ENCODE results near the gene ARSD.
"Not testable (repeated sequence)": the region's sequence is repeated elsewhere in the genome, so short reads cannot be mapped to it uniquely, and the experiment has no call there.

GRCh38 chrX:2937942-2938341 lies 8.8 kb upstream of the ARSD start:
- TF ChIP-seq ATF2 (CRISPR knock-in tag; IDR thresholded peaks at IDR 0.05; ENCODE audit: borderline replicate concordance, low read depth); ZBTB43 (CRISPR knock-in tag; IDR thresholded peaks at IDR 0.05); CREB1 (CRISPR knock-in tag; IDR thresholded peaks at IDR 0.05); MAX (CRISPR knock-in tag; IDR thresholded peaks at IDR 0.05); AFF4 (CRISPR knock-in tag; IDR thresholded peaks at IDR 0.05; ENCODE audit: borderline replicate concordance); ESRRA (CRISPR knock-in tag; IDR thresholded peaks at IDR 0.05; ENCODE audit: borderline replicate concordance); ATF1 (CRISPR knock-in tag; IDR thresholded peaks at IDR 0.05); ETV6 (CRISPR knock-in tag; IDR thresholded peaks at IDR 0.05); NR1H2 (CRISPR knock-in tag; IDR thresholded peaks at IDR 0.05); ZNF232 (CRISPR knock-in tag; IDR thresholded peaks at IDR 0.05): not testable (repeated sequence)
- TF ChIP-seq, protein P1, sequence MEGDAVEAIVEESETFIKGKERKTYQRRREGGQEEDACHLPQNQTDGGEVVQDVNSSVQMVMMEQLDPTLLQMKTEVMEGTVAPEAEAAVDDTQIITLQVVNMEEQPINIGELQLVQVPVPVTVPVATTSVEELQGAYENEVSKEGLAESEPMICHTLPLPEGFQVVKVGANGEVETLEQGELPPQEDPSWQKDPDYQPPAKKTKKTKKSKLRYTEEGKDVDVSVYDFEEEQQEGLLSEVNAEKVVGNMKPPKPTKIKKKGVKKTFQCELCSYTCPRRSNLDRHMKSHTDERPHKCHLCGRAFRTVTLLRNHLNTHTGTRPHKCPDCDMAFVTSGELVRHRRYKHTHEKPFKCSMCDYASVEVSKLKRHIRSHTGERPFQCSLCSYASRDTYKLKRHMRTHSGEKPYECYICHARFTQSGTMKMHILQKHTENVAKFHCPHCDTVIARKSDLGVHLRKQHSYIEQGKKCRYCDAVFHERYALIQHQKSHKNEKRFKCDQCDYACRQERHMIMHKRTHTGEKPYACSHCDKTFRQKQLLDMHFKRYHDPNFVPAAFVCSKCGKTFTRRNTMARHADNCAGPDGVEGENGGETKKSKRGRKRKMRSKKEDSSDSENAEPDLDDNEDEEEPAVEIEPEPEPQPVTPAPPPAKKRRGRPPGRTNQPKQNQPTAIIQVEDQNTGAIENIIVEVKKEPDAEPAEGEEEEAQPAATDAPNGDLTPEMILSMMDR (IDR thresholded peaks at IDR 0.05), result not testable (repeated sequence)
- TF ChIP-seq, protein P2, sequence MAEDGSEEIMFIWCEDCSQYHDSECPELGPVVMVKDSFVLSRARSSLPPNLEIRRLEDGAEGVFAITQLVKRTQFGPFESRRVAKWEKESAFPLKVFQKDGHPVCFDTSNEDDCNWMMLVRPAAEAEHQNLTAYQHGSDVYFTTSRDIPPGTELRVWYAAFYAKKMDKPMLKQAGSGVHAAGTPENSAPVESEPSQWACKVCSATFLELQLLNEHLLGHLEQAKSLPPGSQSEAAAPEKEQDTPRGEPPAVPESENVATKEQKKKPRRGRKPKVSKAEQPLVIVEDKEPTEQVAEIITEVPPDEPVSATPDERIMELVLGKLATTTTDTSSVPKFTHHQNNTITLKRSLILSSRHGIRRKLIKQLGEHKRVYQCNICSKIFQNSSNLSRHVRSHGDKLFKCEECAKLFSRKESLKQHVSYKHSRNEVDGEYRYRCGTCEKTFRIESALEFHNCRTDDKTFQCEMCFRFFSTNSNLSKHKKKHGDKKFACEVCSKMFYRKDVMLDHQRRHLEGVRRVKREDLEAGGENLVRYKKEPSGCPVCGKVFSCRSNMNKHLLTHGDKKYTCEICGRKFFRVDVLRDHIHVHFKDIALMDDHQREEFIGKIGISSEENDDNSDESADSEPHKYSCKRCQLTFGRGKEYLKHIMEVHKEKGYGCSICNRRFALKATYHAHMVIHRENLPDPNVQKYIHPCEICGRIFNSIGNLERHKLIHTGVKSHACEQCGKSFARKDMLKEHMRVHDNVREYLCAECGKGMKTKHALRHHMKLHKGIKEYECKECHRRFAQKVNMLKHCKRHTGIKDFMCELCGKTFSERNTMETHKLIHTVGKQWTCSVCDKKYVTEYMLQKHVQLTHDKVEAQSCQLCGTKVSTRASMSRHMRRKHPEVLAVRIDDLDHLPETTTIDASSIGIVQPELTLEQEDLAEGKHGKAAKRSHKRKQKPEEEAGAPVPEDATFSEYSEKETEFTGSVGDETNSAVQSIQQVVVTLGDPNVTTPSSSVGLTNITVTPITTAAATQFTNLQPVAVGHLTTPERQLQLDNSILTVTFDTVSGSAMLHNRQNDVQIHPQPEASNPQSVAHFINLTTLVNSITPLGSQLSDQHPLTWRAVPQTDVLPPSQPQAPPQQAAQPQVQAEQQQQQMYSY (CRISPR knock-in tag; IDR thresholded peaks at IDR 0.05), result not testable (repeated sequence)
- TF ChIP-seq, protein P3, sequence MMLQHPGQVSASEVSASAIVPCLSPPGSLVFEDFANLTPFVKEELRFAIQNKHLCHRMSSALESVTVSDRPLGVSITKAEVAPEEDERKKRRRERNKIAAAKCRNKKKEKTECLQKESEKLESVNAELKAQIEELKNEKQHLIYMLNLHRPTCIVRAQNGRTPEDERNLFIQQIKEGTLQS (CRISPR knock-in tag; conservative IDR thresholded peaks at IDR 0.05), result not testable (repeated sequence)
